ENCODE results near the gene ADCYAP1R1. TPM values are rescaled to one million over a fixed set of nuclear protein-coding genes. Genes with fewer than 3 reads are reported as not detected.
"Not testable (repeated sequence)": the region's sequence is repeated elsewhere in the genome, so short reads cannot be mapped to it uniquely, and the experiment has no call there.

The ADCYAP1R1 gene
- total and polyA plus RNA-seq, 2 of the 8 experiments (the other 6 are each of a cell fraction or from before 2014, with no cell fraction given): 14.4 to 14.6 TPM

DNA sequence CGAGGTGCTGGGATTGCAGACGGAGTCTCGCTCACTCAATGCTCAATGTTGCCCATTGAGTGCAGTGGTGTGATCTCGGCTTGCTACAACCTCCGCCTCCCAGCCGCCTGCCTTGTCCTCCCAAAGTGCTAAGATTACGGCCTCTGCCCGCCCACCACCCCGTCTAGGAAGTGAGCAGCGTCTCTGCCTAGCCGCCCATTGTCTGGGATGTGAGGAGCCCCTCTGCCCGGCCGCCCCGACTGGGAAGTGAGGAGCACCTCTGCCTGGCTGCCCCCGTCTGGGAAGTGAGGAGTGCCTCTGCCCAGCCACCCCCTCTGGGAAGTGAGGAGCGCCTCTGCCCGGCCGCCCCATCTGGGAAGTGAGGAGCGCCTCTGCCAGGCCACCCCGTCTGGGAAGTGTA, 101.2 kb downstream of the ADCYAP1R1 start:
- H3K4me2 ChIP-seq (ENCODE audit: insufficient read depth in 1 of 2, low read depth in 2 of 2, low read length in 2 of 2); CTCF ChIA-PET (ENCODE audit: partially characterized antibody): not testable (repeated sequence)
- H3K9me3 ChIP-seq (ENCODE audit: insufficient read depth in 2 of 2, low read depth in 1 of 2, low read length in 1 of 2): peaks cover 0 to 16% of the 10 kb centered on the region in 2 experiments; a peak in 2 of 4 replicates

More for the DNA sequence above, 101.2 kb downstream of the ADCYAP1R1 start:
- H3K4me1 ChIP-seq (replicated peaks in 1 of 4; ENCODE audit: control insufficient read depth in 3 of 4, insufficient read depth in 4 of 4, low read length in 3 of 4); H2AK5ac ChIP-seq (ENCODE audit: low read depth, low read length); H3K23ac ChIP-seq (ENCODE audit: insufficient read length); H2BK5ac ChIP-seq (ENCODE audit: low read depth, low read length); DNase-seq (ENCODE audit: low read depth in 1 of 2, low spot score in 2 of 2); H4K8ac ChIP-seq (ENCODE audit: extremely low read depth, insufficient read depth, low read length); H3K14ac ChIP-seq (ENCODE audit: insufficient read length); H3K79me1 ChIP-seq (ENCODE audit: low read depth, low read length); H2AFZ ChIP-seq (ENCODE audit: low read length); H2BK20ac ChIP-seq (ENCODE audit: low read length); H3K23me2 ChIP-seq (ENCODE audit: low read depth, low read length); H2BK120ac ChIP-seq (replicated peaks; ENCODE audit: low read depth, low read length); H3K36me3 ChIP-seq (ENCODE audit: control insufficient read depth in 2 of 4, insufficient read depth in 4 of 4, low read length in 3 of 4); H4K5ac ChIP-seq (ENCODE audit: insufficient read length, low read depth, low read length); H3K4ac ChIP-seq (replicated peaks; ENCODE audit: insufficient read length, low read depth, low read length); FAIRE-seq; H3K79me2 ChIP-seq (ENCODE audit: control insufficient read depth in 1 of 2, insufficient read depth in 2 of 2, low read length in 2 of 2); H3K27ac ChIP-seq (ENCODE audit: low read depth, low read length); H2BK12ac ChIP-seq (ENCODE audit: low read depth, low read length); H2BK15ac ChIP-seq (ENCODE audit: low read length); H3K9ac ChIP-seq (replicated peaks in 1 of 4; ENCODE audit: extremely low read depth in 1 of 4, low read depth in 3 of 4, low read length in 3 of 4); H4K20me1 ChIP-seq (replicated peaks in 1 of 2; ENCODE audit: control insufficient read depth in 1 of 2, insufficient read depth in 2 of 2, low read length in 2 of 2); H3K56ac ChIP-seq (replicated peaks; ENCODE audit: insufficient read length, low read depth, low read length); H3K4me3 ChIP-seq (ENCODE audit: extremely low read depth in 1 of 4, insufficient read depth in 2 of 4, low read depth in 3 of 4, low read length in 4 of 4); H4K91ac ChIP-seq (replicated peaks; ENCODE audit: insufficient read length, low read length); H3K27me3 ChIP-seq (replicated peaks in 1 of 4; ENCODE audit: control insufficient read depth in 3 of 4, extremely low read depth in 1 of 4, insufficient read depth in 3 of 4, low read length in 3 of 4); POLR2A ChIA-PET (ENCODE audit: partially characterized antibody); H3K18ac ChIP-seq (ENCODE audit: extremely low read depth, low read length): not testable (repeated sequence)
- 90% methylated on average over 19 of the region's 20 CpGs; no CpG with 5 or more reads in 1 of the 2 experiments for WGBS, 2 experiments (ENCODE audit: extremely low coverage in 1 of 2, insufficient coverage in 1 of 2, insufficient read length in 1 of 2, insufficient replicate concordance in 2 of 2, low coverage in 1 of 2, low lambda C conversion rate in 2 of 2, missing lambda C conversion rate in 1 of 2)
